Osteocyte (in vitro differentiated cells): ENCODE data around the gene PRKG1. TPM values are rescaled to one million over a fixed set of nuclear protein-coding genes. Genes with fewer than 3 reads are reported as not detected.

Experiments used
- DNase-seq: peaks from one replicate; pipeline ENCODE4 v3.0.0; 2021; ENCODE audit warnings: mixed read lengths; ENCODE audit not compliant: unreplicated experiment; ENCODE audit errors: extremely low spot score
- H3K27ac Mint-ChIP-seq: one replicate; pipeline ENCODE4 v1.8.0; 2021; ENCODE audit warnings: mild to moderate bottlenecking, mixed read lengths; ENCODE audit not compliant: unreplicated experiment
- H3K27me3 Mint-ChIP-seq: one replicate; pipeline ENCODE4 v1.8.0; 2021; ENCODE audit warnings: mixed read lengths; ENCODE audit not compliant: unreplicated experiment
- H3K36me3 Mint-ChIP-seq: one replicate; pipeline ENCODE4 v1.8.0; 2021; ENCODE audit warnings: mixed read lengths; ENCODE audit not compliant: unreplicated experiment
- H3K4me1 Mint-ChIP-seq: one replicate; pipeline ENCODE4 v1.8.0; 2021; ENCODE audit warnings: mixed read lengths; ENCODE audit not compliant: unreplicated experiment
- H3K4me3 Mint-ChIP-seq: one replicate; pipeline ENCODE4 v1.8.0; 2021; ENCODE audit warnings: mild to moderate bottlenecking, moderate library complexity, mixed read lengths; ENCODE audit not compliant: unreplicated experiment
- H3K9me3 Mint-ChIP-seq: one replicate; pipeline ENCODE4 v1.8.0; 2021; ENCODE audit warnings: mixed read lengths; ENCODE audit not compliant: unreplicated experiment
- CTCF ChIP-seq: fragments of 200-600 bp; sonication (generic); IDR thresholded peaks from 2 replicates; pipeline ENCODE4 v1.5.0; 2021; ENCODE audit warnings: antibody characterized with exemption, mild to moderate bottlenecking, moderate library complexity
- total RNA-seq: library from RNA; stranded (reverse); gene quantifications from 2 replicates; pipeline ENCODE4 v1.2.1, GENCODE V29; 2021

PRKG1 gene
- total RNA-seq, 1 donor from 2014 or later = 10.8 TPM

- Mint-ChIP-seq H3K9me3 (no peaks in the 10 kb centered on the region), H3K4me1 (peaks cover 15% of the 10 kb centered on the region), H3K4me3 (no peak overlapping the region), H3K27me3 (no peaks in the 10 kb centered on the region), H3K27ac (no peak overlapping the region), H3K36me3 (no peaks in the 10 kb centered on the region)
- no peak for TF ChIP-seq CTCF
- DNase-seq = no peak
These were observed 820.7 kb downstream of the PRKG1 start for GRCh38 chr10:51894771-51895578.

DNA sequence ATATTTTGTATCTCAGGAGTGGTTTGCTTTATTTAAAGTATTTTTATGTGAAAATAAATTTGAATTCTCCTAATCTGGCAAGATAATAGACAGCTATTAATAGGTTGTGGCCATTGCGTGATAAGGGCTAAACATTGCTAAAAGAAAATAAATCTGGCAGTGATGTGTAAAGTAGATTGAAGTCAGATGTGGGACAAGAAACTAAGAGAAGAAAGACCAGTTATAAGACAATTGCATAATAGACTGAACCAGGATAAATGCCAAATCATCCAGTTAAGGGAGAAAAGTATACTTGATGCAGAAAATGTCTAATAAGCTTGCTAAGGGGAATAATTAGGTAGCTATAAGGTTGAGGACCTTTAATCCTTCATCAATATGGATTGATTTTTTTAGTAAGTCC, 822.6 kb downstream of the PRKG1 start:
- Mint-ChIP-seq H3K4me3 (no peak overlapping the region), H3K27me3 (no peaks in the 10 kb centered on the region), H3K36me3 (no peaks in the 10 kb centered on the region), H3K4me1 (peaks cover 15% of the 10 kb centered on the region), H3K9me3 (no peaks in the 10 kb centered on the region), H3K27ac (no peak overlapping the region)
- DNase-seq = no peak
- TF ChIP-seq CTCF = no peak

GRCh38 chr10:51897560-51897959, 823.3 kb downstream of the PRKG1 start:
- Mint-ChIP-seq H3K36me3 (no peaks in the 10 kb centered on the region), H3K9me3 (no peaks in the 10 kb centered on the region), H3K4me3 (no peak overlapping the region), H3K27ac (no peak overlapping the region), H3K4me1 (peaks cover 15% of the 10 kb centered on the region), H3K27me3 (no peaks in the 10 kb centered on the region)
- TF ChIP-seq CTCF = no peak
- DNase-seq = no peak

DNA sequence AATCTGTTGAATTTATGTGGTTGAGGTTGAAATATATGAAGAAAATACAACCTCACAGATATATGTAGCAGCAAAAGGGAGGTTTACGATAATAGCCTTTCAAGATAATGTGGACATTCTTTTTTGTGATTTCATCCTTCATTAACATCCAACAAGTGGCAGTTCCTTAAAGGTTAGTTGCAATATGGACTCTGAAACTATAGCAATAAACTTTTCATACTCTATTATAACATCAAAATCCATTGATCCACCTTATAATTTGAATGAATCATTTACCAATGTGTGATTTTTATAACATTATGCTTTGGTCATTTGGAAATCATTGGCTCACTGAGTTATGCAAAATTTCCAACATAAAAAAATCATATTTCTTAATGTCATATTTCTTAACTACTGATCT, 825.9 kb downstream of the PRKG1 start:
- no peak overlapping the region for H3K27ac Mint-ChIP-seq
- no peak overlapping the region for H3K4me3 Mint-ChIP-seq
- H3K4me1 Mint-ChIP-seq = peaks cover 4% of the 10 kb centered on the region
- DNase-seq = no peak
- no peak for TF ChIP-seq CTCF
- H3K36me3 Mint-ChIP-seq = no peaks in the 10 kb centered on the region
- no peaks in the 10 kb centered on the region for H3K27me3 Mint-ChIP-seq
- no peaks in the 10 kb centered on the region for H3K9me3 Mint-ChIP-seq

- Mint-ChIP-seq H3K4me3 (no peak overlapping the region), H3K36me3 (no peaks in the 10 kb centered on the region), H3K27me3 (no peaks in the 10 kb centered on the region), H3K4me1 (no peaks in the 10 kb centered on the region), H3K27ac (no peak overlapping the region), H3K9me3 (no peaks in the 10 kb centered on the region)
- TF ChIP-seq CTCF = no peak
- no peak for DNase-seq
These were observed 829.4 kb downstream of the PRKG1 start for GRCh38 chr10:51903675-51904074.
